Stimulated activated CD8-positive, alpha-beta memory T cell treated with anti-CD3 and anti-CD28 coated beads, Interleukin-12 subunit alpha, Interleukin-12 subunit beta, amount 100 ng/mL, for 4 hours (primary cell): Measurements from ENCODE around the gene LRRFIP1.
"Not testable (repeated sequence)": the region's sequence is repeated elsewhere in the genome, so short reads cannot be mapped to it uniquely, and the experiment has no call there.

Source experiments
- DNase-seq: peaks from one replicate; pipeline ENCODE4 v3.0.0-alpha.2; 2020; ENCODE audit warnings: low read depth

LRRFIP1 gene

GRCh38 chr2:237688541-237688940 is 61.2 kb downstream of the LRRFIP1 start:
- not testable (repeated sequence) for DNase-seq

- DNase-seq: no peak
Observed at GRCh38 chr2:237689336-237690131, 62.1 kb downstream of the LRRFIP1 start.

GRCh38 chr2:237691029-237691907 is 63.9 kb downstream of the LRRFIP1 start:
- no peak for DNase-seq

- peak; percentile 91 for DNase-seq
Observed at GRCh38 chr2:237691908-237692600, 64.7 kb downstream of the LRRFIP1 start.

- no peak for DNase-seq
Observed at GRCh38 chr2:237692601-237693290, 65.4 kb downstream of the LRRFIP1 start.

GRCh38 chr2:237693291-237693994 is 66.1 kb downstream of the LRRFIP1 start:
- DNase-seq: no peak

GRCh38 chr2:237694415-237695194 is 67.2 kb downstream of the LRRFIP1 start:
- DNase-seq: no peak

- DNase-seq: no peak
Observed at GRCh38 chr2:237695201-237695780, 67.9 kb downstream of the LRRFIP1 start.

GRCh38 chr2:237696461-237696860 is 69.1 kb downstream of the LRRFIP1 start:
- no peak for DNase-seq

- DNase-seq: no peak
Observed at GRCh38 chr2:237697586-237698357, 70.4 kb downstream of the LRRFIP1 start.

GRCh38 chr2:237698358-237698694 is 70.9 kb downstream of the LRRFIP1 start:
- DNase-seq: no peak

GRCh38 chr2:237699870-237700511 is 72.6 kb downstream of the LRRFIP1 start:
- DNase-seq: no peak

GRCh38 chr2:237700512-237701032 is 73.2 kb downstream of the LRRFIP1 start:
- DNase-seq: peak; percentile 59

- DNase-seq: no peak
Observed at GRCh38 chr2:237701033-237701858, 73.9 kb downstream of the LRRFIP1 start.

- no peak for DNase-seq
Observed at GRCh38 chr2:237701859-237702390, 74.5 kb downstream of the LRRFIP1 start.

GRCh38 chr2:237702441-237703391 is 75.3 kb downstream of the LRRFIP1 start:
- DNase-seq: no peak
